Measurements from ENCODE around the gene AFAP1. TPM values are rescaled to one million over a fixed set of nuclear protein-coding genes. Genes with fewer than 3 reads are reported as not detected.

The AFAP1 gene
- total RNA-seq, 4 donors from 2014 or later = 8.2 to 22.3 (median 15.2) TPM

- WGBS, 2 donors = 83 to 87% methylated on average over 10 of the region's 10 CpGs
These were observed 109.7 kb downstream of the AFAP1 start for GRCh38 chr4:7829652-7830580.

GRCh38 chr4:7828793-7829301, 110.8 kb downstream of the AFAP1 start:
- 71 to 75% methylated on average over 6 of the region's 6 CpGs for WGBS, 2 donors
- DNase-seq (ENCODE audit: low spot score in 2 of 2) = no peak
- H3K4me3 ChIP-seq (ENCODE audit: low read depth, poor library complexity, severe bottlenecking) = no peak overlapping the region
- TF ChIP-seq POLR2A (IDR thresholded peaks at IDR 0.05) (no peak), CTCF (IDR thresholded peaks at IDR 0.05) (no peak)
- intact Hi-C loops (cut with DNase I; ENCODE audit: low total_unique reads) = no loop called here

More at GRCh38 chr4:7829652-7830580, 109.7 kb downstream of the AFAP1 start:
- no peak for DNase-seq (ENCODE audit: low spot score in 2 of 2)
- TF ChIP-seq CTCF (IDR thresholded peaks at IDR 0.05) (no peak), POLR2A (IDR thresholded peaks at IDR 0.05) (no peak)
- intact Hi-C loops (cut with DNase I; ENCODE audit: low total_unique reads) = no loop called here
- H3K4me3 ChIP-seq (ENCODE audit: low read depth, poor library complexity, severe bottlenecking) = no peak overlapping the region

GRCh38 chr4:7828011-7828720, 111.5 kb downstream of the AFAP1 start:
- peak in 1 of 2 donors; percentile 82 for DNase-seq (ENCODE audit: low spot score in 2 of 2)
- TF ChIP-seq POLR2A (IDR thresholded peaks at IDR 0.05) (no peak), CTCF (IDR thresholded peaks at IDR 0.05) (no peak)
- intact Hi-C loops (cut with DNase I; ENCODE audit: low total_unique reads) = no loop called here

GRCh38 chr4:7827566-7827965, 112.1 kb downstream of the AFAP1 start:
- DNase-seq (ENCODE audit: low spot score in 2 of 2) = no peak
- intact Hi-C loops (cut with DNase I; ENCODE audit: low total_unique reads) = no loop called here
- 66 to 72% methylated on average over 11 of the region's 11 CpGs for WGBS, 2 donors
- no peak for TF ChIP-seq POLR2A (IDR thresholded peaks at IDR 0.05)
- no peak for TF ChIP-seq CTCF (IDR thresholded peaks at IDR 0.05)
- no peak overlapping the region for H3K4me3 ChIP-seq (ENCODE audit: low read depth, poor library complexity, severe bottlenecking)

More at GRCh38 chr4:7828011-7828720, 111.5 kb downstream of the AFAP1 start:
- 40 to 58% methylated on average over 13 of the region's 13 CpGs for WGBS, 2 donors
- no peak overlapping the region for H3K4me3 ChIP-seq (ENCODE audit: low read depth, poor library complexity, severe bottlenecking)

GRCh38 chr4:7826909-7827306, 112.8 kb downstream of the AFAP1 start:
- no peak for TF ChIP-seq CTCF (IDR thresholded peaks at IDR 0.05)
- TF ChIP-seq POLR2A (IDR thresholded peaks at IDR 0.05) = no peak
- no peak overlapping the region for H3K4me3 ChIP-seq (ENCODE audit: low read depth, poor library complexity, severe bottlenecking)
- intact Hi-C loops (cut with DNase I; ENCODE audit: low total_unique reads) = no loop called here
- WGBS, 2 donors = 88 to 89% methylated on average over 11 of the region's 11 CpGs
- DNase-seq (ENCODE audit: low spot score in 2 of 2) = no peak

Measured in lower leg skin (tissue), 4 donors.